NK-92 (cell line): Measurements from ENCODE around the gene NXPH3.

ENCODE experiments used
- DNase-seq: peaks from one replicate; lab custom pipeline; 2025; ENCODE audit not compliant: unreplicated experiment; lab: John Stamatoyannopoulos, UW

Gene NXPH3

DNA sequence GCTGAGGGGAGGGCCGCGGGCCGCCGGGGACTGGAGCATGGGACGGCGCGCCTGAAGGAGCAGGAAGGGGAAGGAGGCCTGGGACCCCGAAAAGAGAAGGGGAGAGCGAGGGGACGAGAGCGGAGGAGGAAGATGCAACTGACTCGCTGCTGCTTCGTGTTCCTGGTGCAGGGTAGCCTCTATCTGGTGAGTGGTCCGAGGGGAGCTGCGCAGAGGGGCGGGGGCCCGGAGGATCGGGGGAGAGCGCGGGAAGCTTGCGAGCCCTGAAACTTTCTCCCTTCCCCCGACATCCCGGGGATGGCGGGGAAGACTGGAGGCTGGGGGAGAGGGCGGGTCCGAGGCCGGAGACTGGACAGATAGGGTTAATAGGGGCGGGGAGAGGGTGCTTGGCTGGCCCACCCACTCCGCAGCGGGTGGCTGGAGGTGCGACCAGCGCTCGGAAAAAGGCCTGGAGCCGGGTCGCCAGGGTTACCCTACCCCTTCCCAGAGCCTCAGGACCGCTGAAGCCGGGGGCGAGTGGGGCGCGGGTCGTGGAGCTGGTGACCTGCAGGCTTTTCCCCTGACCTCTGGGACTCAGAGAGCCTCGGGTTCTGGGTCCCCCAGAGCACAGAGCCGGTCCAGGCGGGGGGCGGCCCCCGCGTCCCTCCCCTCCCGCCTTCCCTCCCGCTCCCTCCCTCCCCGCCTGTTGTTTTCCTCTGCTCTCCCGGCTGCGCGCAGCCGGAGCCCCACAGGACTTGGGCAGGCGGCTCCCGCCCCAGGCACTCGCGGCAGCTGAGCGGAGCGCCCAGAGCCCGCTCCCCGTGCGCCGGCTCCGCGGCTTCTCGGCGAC is 631 bp downstream of the NXPH3 start:
- no peak for DNase-seq

GRCh38 chr17:49576917-49577649 is 1.4 kb downstream of the NXPH3 start:
- no peak for DNase-seq

DNA sequence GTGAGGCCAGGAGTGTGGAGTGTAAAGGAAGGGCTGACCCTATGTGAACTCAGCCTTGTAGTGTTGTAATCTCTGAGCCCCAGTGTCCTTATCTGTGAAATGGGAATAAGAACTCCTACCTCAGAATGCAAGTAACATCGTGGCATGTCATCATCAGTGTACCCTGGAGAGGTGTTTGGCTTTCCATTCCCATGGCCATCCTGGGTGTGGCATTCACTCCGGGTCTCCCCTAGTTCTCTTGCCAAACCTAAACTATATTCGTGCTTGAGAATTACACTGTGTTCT is 1.9 kb downstream of the NXPH3 start:
- DNase-seq = no peak

DNA sequence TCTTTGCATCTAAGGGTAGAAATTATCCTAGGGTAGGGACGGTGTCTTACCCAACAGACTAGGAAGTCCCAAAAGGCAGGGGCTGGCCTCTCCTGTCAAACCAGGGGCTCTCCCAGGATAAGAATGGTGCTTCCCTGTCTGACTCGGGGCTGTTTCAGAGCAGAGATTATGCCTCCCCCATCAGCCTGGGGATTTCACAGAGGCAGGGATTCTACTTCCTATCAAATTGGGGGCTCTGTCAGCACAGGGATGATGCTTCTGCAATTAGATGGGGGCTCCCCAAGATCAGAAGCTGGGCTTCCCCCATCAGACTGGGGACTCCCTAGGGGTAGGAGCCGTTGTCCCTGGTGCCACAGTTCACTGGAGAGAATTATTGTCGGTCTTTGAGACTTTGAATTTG is 2.3 kb downstream of the NXPH3 start:
- no peak for DNase-seq

DNA sequence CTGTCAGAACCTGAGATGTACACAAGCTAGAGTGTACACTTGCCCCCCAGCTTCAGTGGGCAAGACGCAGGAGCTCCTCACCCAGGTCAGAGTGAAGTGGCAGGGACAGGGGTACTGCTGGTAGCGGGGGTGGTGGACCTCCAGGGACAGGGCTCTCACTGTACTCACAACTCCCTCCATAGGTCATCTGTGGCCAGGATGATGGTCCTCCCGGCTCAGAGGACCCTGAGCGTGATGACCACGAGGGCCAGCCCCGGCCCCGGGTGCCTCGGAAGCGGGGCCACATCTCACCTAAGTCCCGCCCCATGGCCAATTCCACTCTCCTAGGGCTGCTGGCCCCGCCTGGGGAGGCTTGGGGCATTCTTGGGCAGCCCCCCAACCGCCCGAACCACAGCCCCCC is 2.7 kb downstream of the NXPH3 start:
- no peak for DNase-seq

- no peak for DNase-seq
Measured at GRCh38 chr17:49578952-49579500, 3.4 kb downstream of the NXPH3 start.

DNA sequence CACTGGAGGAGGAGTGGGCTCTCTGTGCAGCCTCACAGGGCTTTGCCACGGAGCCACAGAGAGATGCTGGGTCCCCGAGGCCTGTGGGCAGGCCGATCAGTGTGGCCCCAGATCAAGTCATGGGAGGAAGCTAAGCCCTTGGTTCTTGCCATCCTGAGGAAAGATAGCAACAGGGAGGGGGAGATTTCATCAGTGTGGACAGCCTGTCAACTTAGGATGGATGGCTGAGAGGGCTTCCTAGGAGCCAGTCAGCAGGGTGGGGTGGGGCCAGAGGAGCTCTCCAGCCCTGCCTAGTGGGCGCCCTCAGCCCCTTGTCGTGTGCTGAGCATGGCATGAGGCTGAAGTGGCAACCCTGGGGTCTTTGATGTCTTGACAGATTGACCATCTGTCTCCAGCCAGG is 3.9 kb downstream of the NXPH3 start:
- DNase-seq = no peak

- DNase-seq = no peak
Measured at GRCh38 chr17:49580055-49580721, 4.5 kb downstream of the NXPH3 start.

GRCh38 chr17:49580981-49581647 is 5.4 kb downstream of the NXPH3 start:
- no peak for DNase-seq

GRCh38 chr17:49581648-49581998 is 6.0 kb downstream of the NXPH3 start:
- DNase-seq = no peak

GRCh38 chr17:49582055-49582722 is 6.5 kb downstream of the NXPH3 start:
- DNase-seq = no peak

GRCh38 chr17:49582789-49583188 is 7.1 kb downstream of the NXPH3 start:
- no peak for DNase-seq

DNA sequence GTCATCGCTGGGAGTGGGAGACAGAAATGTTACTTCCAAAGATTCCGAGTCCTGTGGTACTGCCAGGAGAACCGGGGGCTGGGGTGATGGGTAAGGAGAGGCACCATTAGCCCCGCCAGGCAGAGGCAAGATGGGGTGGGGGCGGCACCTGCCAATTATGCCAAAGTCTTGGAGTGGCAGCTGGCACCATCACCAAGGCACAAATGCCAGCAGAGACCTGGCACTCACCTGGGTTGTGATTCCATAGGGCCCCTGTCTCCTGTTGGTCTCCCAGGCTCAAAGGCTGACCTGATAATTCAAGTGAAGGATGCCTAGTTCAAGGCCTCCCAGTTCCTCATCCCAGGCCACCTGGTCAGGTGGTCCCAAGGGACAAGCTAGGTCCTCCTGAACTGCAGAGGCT is 7.6 kb downstream of the NXPH3 start:
- DNase-seq = no peak

GRCh38 chr17:49583889-49584288 is 8.2 kb downstream of the NXPH3 start:
- no peak for DNase-seq

GRCh38 chr17:49585422-49586027 is 9.9 kb downstream of the NXPH3 start:
- DNase-seq = no peak

DNA sequence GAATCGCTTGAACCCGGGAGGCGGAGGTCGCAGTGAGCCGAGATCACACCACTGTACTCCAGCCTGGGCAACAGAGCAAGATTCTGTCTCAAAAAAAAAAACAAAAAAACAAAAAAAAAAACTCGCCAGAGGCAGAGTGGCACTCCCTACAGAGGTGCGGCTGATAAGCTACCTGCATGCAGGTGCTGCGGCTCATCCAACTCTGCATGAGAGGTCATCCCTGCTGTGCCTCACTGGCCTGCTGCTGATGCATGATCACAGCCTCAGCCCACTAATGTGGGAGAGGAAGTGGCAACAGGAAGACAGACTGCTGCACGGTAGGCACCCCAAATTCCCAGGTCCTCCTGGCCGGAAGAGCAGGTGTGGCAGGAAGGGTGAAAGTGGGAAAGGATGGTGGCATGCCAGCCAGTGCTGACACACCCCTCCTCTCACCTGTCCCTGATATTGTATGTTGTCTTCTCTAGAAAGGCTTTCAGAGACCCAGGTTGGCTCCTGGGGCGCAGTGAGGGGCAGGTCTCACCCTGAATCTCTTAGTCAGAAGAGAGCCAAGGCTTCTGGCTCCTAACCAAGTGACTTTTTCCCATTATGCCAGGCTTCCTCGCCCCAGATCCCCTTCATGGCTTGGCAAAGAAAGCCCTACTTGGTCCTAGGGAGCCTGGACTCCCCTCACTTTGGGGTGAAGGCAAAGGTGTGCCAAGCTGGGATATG is 11.8 kb downstream of the NXPH3 start:
- no peak for DNase-seq

DNA sequence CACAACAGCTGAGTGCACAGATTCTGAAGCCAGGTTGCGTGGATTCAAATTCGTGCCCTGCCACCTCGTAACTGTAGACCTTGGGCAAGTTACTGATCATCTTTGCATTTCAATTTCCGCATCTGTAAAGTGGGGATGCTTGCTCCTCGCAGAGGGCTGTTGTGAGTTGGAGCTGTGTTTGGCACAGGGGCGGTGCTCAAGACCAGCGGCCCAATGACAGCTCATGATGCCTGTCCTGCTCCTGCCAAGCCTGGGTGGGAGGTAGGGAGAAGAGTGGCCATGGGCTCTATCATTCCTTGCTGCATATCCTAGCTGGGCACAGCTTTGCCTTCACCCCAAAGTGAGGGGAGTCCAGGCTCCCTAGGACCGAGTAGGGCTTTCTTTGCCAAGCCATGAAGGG is 12.6 kb downstream of the NXPH3 start:
- no peak for DNase-seq

- DNase-seq = no peak
Measured at GRCh38 chr17:49588726-49589576, 13.3 kb downstream of the NXPH3 start.

DNA sequence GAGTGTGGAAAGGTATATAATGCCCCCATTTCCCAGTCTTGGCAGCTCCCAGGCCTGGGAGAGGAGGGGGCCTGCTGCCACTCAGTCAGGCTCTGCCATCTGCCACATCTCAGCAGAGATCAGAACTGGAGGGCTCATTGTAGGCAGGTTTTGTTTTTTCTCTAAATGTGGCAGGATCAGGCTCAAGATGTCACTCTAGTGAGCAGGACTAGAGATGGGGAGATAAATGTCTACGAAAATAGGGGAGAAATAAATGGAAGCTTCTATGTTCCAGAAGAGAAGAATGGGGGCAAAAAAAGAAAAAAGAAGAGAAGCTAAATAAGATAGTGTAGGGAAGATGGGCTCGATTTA is 13.9 kb downstream of the NXPH3 start:
- no peak for DNase-seq
